ENCODE data around the gene DNAJB6.

DNAJB6 gene

GRCh38 chr7:157362729-157363128 is 25.9 kb downstream of the DNAJB6 start:
- in situ Hi-C loops (cut with MboI; ENCODE audit: low sequenced_read_pairs), result no loop called here

GRCh38 chr7:157366722-157367121 is 29.9 kb downstream of the DNAJB6 start:
- in situ Hi-C loops (cut with MboI; ENCODE audit: low sequenced_read_pairs), result no loop called here

GRCh38 chr7:157368955-157369354 is 32.2 kb downstream of the DNAJB6 start:
- in situ Hi-C loops (cut with MboI; ENCODE audit: low sequenced_read_pairs), result no loop called here

- in situ Hi-C loops (cut with MboI; ENCODE audit: low sequenced_read_pairs), result no loop called here
These were observed 33.9 kb downstream of the DNAJB6 start for GRCh38 chr7:157370742-157371141.

GRCh38 chr7:157371296-157371695 is 34.5 kb downstream of the DNAJB6 start:
- in situ Hi-C loops (cut with MboI; ENCODE audit: low sequenced_read_pairs), result no loop called here

GRCh38 chr7:157372300-157373232 is 35.8 kb downstream of the DNAJB6 start:
- in situ Hi-C loops (cut with MboI; ENCODE audit: low sequenced_read_pairs), result no loop called here

GRCh38 chr7:157373493-157373892 is 36.7 kb downstream of the DNAJB6 start:
- in situ Hi-C loops (cut with MboI; ENCODE audit: low sequenced_read_pairs), result no loop called here

GRCh38 chr7:157375410-157375809 is 38.6 kb downstream of the DNAJB6 start:
- in situ Hi-C loops (cut with MboI; ENCODE audit: low sequenced_read_pairs), result no loop called here

- in situ Hi-C loops (cut with MboI; ENCODE audit: low sequenced_read_pairs), result no loop called here
These were observed 40.8 kb downstream of the DNAJB6 start for GRCh38 chr7:157377436-157378124.

- in situ Hi-C loops (cut with MboI; ENCODE audit: low sequenced_read_pairs), result no loop called here
These were observed 41.6 kb downstream of the DNAJB6 start for GRCh38 chr7:157378390-157378789.

- in situ Hi-C loops (cut with MboI; ENCODE audit: low sequenced_read_pairs), result no loop called here
These were observed 42.7 kb downstream of the DNAJB6 start for GRCh38 chr7:157379493-157379892.

GRCh38 chr7:157380416-157380815 is 43.6 kb downstream of the DNAJB6 start:
- in situ Hi-C loops (cut with MboI; ENCODE audit: low sequenced_read_pairs), result no loop called here

GRCh38 chr7:157383868-157384267 is 47.1 kb downstream of the DNAJB6 start:
- in situ Hi-C loops (cut with MboI; ENCODE audit: low sequenced_read_pairs), result no loop called here

- in situ Hi-C loops (cut with MboI; ENCODE audit: low sequenced_read_pairs), result no loop called here
These were observed 47.5 kb downstream of the DNAJB6 start for GRCh38 chr7:157384301-157384700.

- in situ Hi-C loops (cut with MboI; ENCODE audit: low sequenced_read_pairs), result no loop called here
These were observed 50.4 kb downstream of the DNAJB6 start for GRCh38 chr7:157386979-157387800.

- in situ Hi-C loops (cut with MboI; ENCODE audit: low sequenced_read_pairs), result no loop called here
These were observed 51.5 kb downstream of the DNAJB6 start for GRCh38 chr7:157388301-157388700.

GRCh38 chr7:157389951-157390730 is 53.3 kb downstream of the DNAJB6 start:
- in situ Hi-C loops (cut with MboI; ENCODE audit: low sequenced_read_pairs), result no loop called here

- in situ Hi-C loops (cut with MboI; ENCODE audit: low sequenced_read_pairs), result no loop called here
These were observed 54.4 kb downstream of the DNAJB6 start for GRCh38 chr7:157391036-157391710.

GRCh38 chr7:157392256-157393037 is 55.6 kb downstream of the DNAJB6 start:
- in situ Hi-C loops (cut with MboI; ENCODE audit: low sequenced_read_pairs), result no loop called here
